ENCODE data around the gene NT5DC3.

DNA sequence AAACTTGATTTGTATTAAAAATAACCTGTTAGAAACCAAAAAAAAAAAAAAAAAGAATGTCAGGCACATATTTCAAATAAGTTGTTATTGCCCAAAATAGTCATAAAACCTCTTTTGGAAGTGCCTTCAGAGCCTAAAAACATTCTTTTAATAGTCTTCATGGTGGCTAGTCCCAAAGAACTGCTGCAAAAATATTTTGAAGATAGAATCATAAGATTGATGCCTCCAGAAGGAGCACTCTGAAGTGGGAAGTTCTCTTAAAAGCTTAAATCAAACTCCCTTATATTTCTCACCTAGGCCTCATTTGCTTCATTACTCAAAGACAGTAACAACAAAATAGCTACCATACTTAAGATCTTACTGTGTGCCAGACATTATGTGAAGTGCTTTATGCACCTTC, 27.2 kb upstream of the NT5DC3 start:
- TF ChIP-seq TAF1 (IDR thresholded peaks at IDR 0.05; ENCODE audit: low read depth, low read length) (no peak), PAX5 (IDR thresholded peaks at IDR 0.05; ENCODE audit: insufficient read depth, low read length, severe bottlenecking) (no peak), POLR2A (IDR thresholded peaks at IDR 0.05; ENCODE audit: low read depth, low read length) (no peak), POLR2AphosphoS5 (IDR thresholded peaks at IDR 0.05; ENCODE audit: low read depth, low read length) (no peak)
